CD14-positive monocyte (primary cell): ENCODE measurements around the gene MPP2. TPM values are rescaled to one million over a fixed set of nuclear protein-coding genes. Genes with fewer than 3 reads are reported as not detected.
"Not testable (repeated sequence)": the region's sequence is repeated elsewhere in the genome, so short reads cannot be mapped to it uniquely, and the experiment has no call there.

Experiments used
- DNase-seq, 3 donors: peaks; one replicate each; pipeline ENCODE4 v3.0.0-alpha.2; 2011 to 2022
- H2AFZ ChIP-seq: 2 replicates; pipeline ENCODE4 v1.6.0; 2012; ENCODE audit warnings: mild to moderate bottlenecking, low read depth, low read length, inconsistent platforms; ENCODE audit not compliant: insufficient read depth, poor library complexity, severe bottlenecking
- H3K27ac ChIP-seq, 2 donors: 1 replicate in 1 of 2; 2 replicates in 1 of 2; pipeline ENCODE4 v1.5.1; 2012 to 2013; ENCODE audit warnings: low read length in 2 of 2, control low read depth in 1 of 2, inconsistent platforms in 1 of 2, low read depth in 1 of 2, mild to moderate bottlenecking in 1 of 2
- H3K27me3 ChIP-seq, 2 donors: one replicate each; pipeline versions ENCODE4 v1.6.0 to v1.6.1; 2011 to 2013; ENCODE audit warnings: low read length in 2 of 2; ENCODE audit not compliant: control insufficient read depth in 2 of 2, insufficient read depth in 2 of 2
- H3K36me3 ChIP-seq, 2 donors: replicated peaks in 1 of 2; 1 replicate in 1 of 2; 2 replicates in 1 of 2; pipeline versions ENCODE4 v1.5.1 to v1.6.1; 2012 to 2013; ENCODE audit warnings: low read length in 2 of 2, control low read depth in 1 of 2, inconsistent platforms in 1 of 2, mild to moderate bottlenecking in 1 of 2; ENCODE audit not compliant: insufficient read depth in 2 of 2, control insufficient read depth in 1 of 2
- H3K4me1 ChIP-seq, 2 donors: 1 replicate in 1 of 2; 2 replicates in 1 of 2; pipeline versions ENCODE4 v1.5.1 to v1.6.1; 2012 to 2013; ENCODE audit warnings: low read length in 2 of 2, control low read depth in 1 of 2, inconsistent platforms in 1 of 2, mild to moderate bottlenecking in 1 of 2, moderate library complexity in 1 of 2; ENCODE audit not compliant: insufficient read depth in 2 of 2, control insufficient read depth in 1 of 2
- H3K4me2 ChIP-seq: replicated peaks from 2 replicates; pipeline ENCODE3; 2012; ENCODE audit warnings: low read length, moderate library complexity, mild to moderate bottlenecking; ENCODE audit not compliant: poor library complexity, severe bottlenecking; ENCODE audit errors: extremely low read depth
- H3K4me3 ChIP-seq, 3 experiments: fragments of 200-600 bp in 1 of 3; sonication (generic) in 1 of 3; replicated peaks in 1 of 3; 1 replicate in 2 of 3; 2 replicates in 1 of 3; pipeline ENCODE4 v1.5.1; 2011 to 2013; ENCODE audit warnings: low read length in 3 of 3, mild to moderate bottlenecking in 3 of 3, control low read depth in 2 of 3, low read depth in 2 of 3, inconsistent platforms in 1 of 3, moderate library complexity in 1 of 3
- H3K79me2 ChIP-seq: 2 replicates; pipeline ENCODE4 v1.6.0; 2012; ENCODE audit warnings: mild to moderate bottlenecking, control low read depth, inconsistent platforms, low read length, moderate library complexity; ENCODE audit not compliant: insufficient read depth
- H3K9ac ChIP-seq: 2 replicates; pipeline ENCODE4 v1.6.0; 2017; ENCODE audit warnings: low read length, mild to moderate bottlenecking; ENCODE audit not compliant: insufficient read depth, poor library complexity, severe bottlenecking
- H3K9me3 ChIP-seq, 2 donors: replicated peaks in 1 of 2; 1 replicate in 1 of 2; 2 replicates in 1 of 2; pipeline versions ENCODE4 v1.5.1 to v1.6.1; 2012 to 2013; ENCODE audit warnings: low read length in 2 of 2, control low read depth in 1 of 2; ENCODE audit not compliant: control insufficient read depth in 1 of 2, insufficient read depth in 1 of 2
- H4K20me1 ChIP-seq: 2 replicates; pipeline ENCODE4 v1.6.0; 2012; ENCODE audit warnings: mild to moderate bottlenecking, low read length, control low read depth, moderate library complexity; ENCODE audit not compliant: insufficient read depth
- H3K27ac Mint-ChIP-seq, 7 donors: one replicate each; pipeline ENCODE4 v1.8.0; 2020; ENCODE audit warnings: mild to moderate bottlenecking in 7 of 7, mixed read lengths in 7 of 7, moderate library complexity in 6 of 7, inconsistent platforms in 2 of 7
- H3K27me3 Mint-ChIP-seq, 3 donors: one replicate each; pipeline ENCODE4 v1.8.0; 2021 to 2022; ENCODE audit warnings: low read depth in 3 of 3, mild to moderate bottlenecking in 3 of 3, mixed read lengths in 3 of 3, moderate library complexity in 3 of 3, inconsistent platforms in 1 of 3
- H3K36me3 Mint-ChIP-seq, 2 donors: one replicate each; pipeline ENCODE4 v1.8.0; 2020; ENCODE audit warnings: mixed read lengths in 2 of 2, inconsistent platforms in 1 of 2, mild to moderate bottlenecking in 1 of 2
- H3K4me1 Mint-ChIP-seq: one replicate; pipeline ENCODE4 v1.8.0; 2020; ENCODE audit warnings: mild to moderate bottlenecking, mixed read lengths
- H3K4me3 Mint-ChIP-seq, 2 donors: one replicate each; pipeline ENCODE4 v1.8.0; 2020; ENCODE audit warnings: mild to moderate bottlenecking in 2 of 2, mixed read lengths in 2 of 2, moderate library complexity in 1 of 2
- H3K9me3 Mint-ChIP-seq, 7 donors: one replicate each; pipeline ENCODE4 v1.8.0; 2020 to 2022; ENCODE audit warnings: mixed read lengths in 7 of 7, mild to moderate bottlenecking in 6 of 7, moderate library complexity in 6 of 7, inconsistent platforms in 2 of 7
- CTCF ChIP-seq: fragments of 200-600 bp; IDR thresholded peaks from one replicate; pipeline ENCODE4 v1.8.0; 2022; ENCODE audit warnings: antibody characterized with exemption, mild to moderate bottlenecking
- WGBS: methylation state at CpG from one replicate; pipeline ENCODE4 v1.1.5; 2013; ENCODE audit warnings: missing lambda C conversion rate; ENCODE audit not compliant: insufficient coverage; 5-methylcytosine and 5-hydroxymethylcytosine counted together
- intact Hi-C, 2 donors: fragments of 100-400 bp; cut with micrococcal nuclease; formaldehyde crosslinking; loops; one replicate each; pipeline versions ENCODE4 v1.15.0 to v1.15.1; 2023
- polyA plus RNA-seq, 3 donors: library from polyadenylated mRNA; depleted of rRNA in 1 of 3; unstranded in 2 of 3; stranded (reverse) in 1 of 3; fragments of 300-500 nt in 2 of 3; fragments of >200 nt in 1 of 3; fragmentation: Illumina TruSeq in 2 of 3; gene quantifications; 1 replicate in 2 of 3; 2 replicates in 1 of 3; pipeline ENCODE4 v1.2.3, GENCODE V29; 2012 to 2021

MPP2 gene
- polyA plus RNA-seq, 3 donors, result not detected

GRCh38 chr17:43898446-43898845 is 8.9 kb downstream of the MPP2 start:
- Mint-ChIP-seq H3K4me1 (peaks cover 12% of the 10 kb centered on the region), H3K36me3 (no peaks in the 10 kb centered on the region), H3K27me3 (peaks cover 8 to 22% (median 21%) of the 10 kb centered on the region in 3 donors), H3K27ac (no peak overlapping the region), H3K4me3 (no peak overlapping the region), H3K9me3 (no peaks in the 10 kb centered on the region)
- intact Hi-C loops, result no loop called here
- Histone ChIP-seq H3K9me3 (no peaks in the 10 kb centered on the region), H2AFZ (no peak overlapping the region), H3K4me2 (no peak overlapping the region), H3K4me3 (no peak overlapping the region), H4K20me1 (no peaks in the 10 kb centered on the region), H3K9ac (no peak overlapping the region), H3K27ac (no peak overlapping the region), H3K27me3 (peaks cover 0 to 5% of the 10 kb centered on the region in 2 donors), H3K36me3 (no peaks in the 10 kb centered on the region), H3K4me1 (peaks cover 12 to 15% of the 10 kb centered on the region in 2 donors), H3K79me2 (no peaks in the 10 kb centered on the region)
- no peak for DNase-seq
- 40% methylated on average over 1 of the region's 1 CpG for WGBS
- no peak for TF ChIP-seq CTCF

- Histone ChIP-seq H3K9ac (no peak overlapping the region), H3K27me3 (peaks cover 0 to 5% of the 10 kb centered on the region in 2 donors), H3K4me3 (no peak overlapping the region), H3K79me2 (no peaks in the 10 kb centered on the region), H2AFZ (no peak overlapping the region), H3K36me3 (no peaks in the 10 kb centered on the region), H3K9me3 (no peaks in the 10 kb centered on the region), H3K4me2 (no peak overlapping the region), H3K27ac (no peak overlapping the region), H4K20me1 (no peaks in the 10 kb centered on the region), H3K4me1 (peaks cover 12 to 15% of the 10 kb centered on the region in 2 donors)
- peaks cover 12% of the 10 kb centered on the region for H3K4me1 Mint-ChIP-seq
- no peak overlapping the region for H3K4me3 Mint-ChIP-seq
- H3K27me3 Mint-ChIP-seq, result peaks cover 8 to 20% (median 17%) of the 10 kb centered on the region in 3 donors
- WGBS, result 92% methylated on average over 2 of the region's 3 CpGs
- DNase-seq, result no peak
- TF ChIP-seq CTCF, result no peak
- H3K9me3 Mint-ChIP-seq, result no peaks in the 10 kb centered on the region
- no peak overlapping the region for H3K27ac Mint-ChIP-seq
- H3K36me3 Mint-ChIP-seq, result no peaks in the 10 kb centered on the region
- intact Hi-C loops, result no loop called here
Observed at GRCh38 chr17:43897831-43898230, 9.5 kb downstream of the MPP2 start.

- H3K27me3 Mint-ChIP-seq, H3K9me3 ChIP-seq, H3K9ac ChIP-seq, H3K36me3 ChIP-seq, H3K27ac Mint-ChIP-seq, DNase-seq, H3K36me3 Mint-ChIP-seq, H4K20me1 ChIP-seq, H3K27me3 ChIP-seq, H3K4me3 ChIP-seq, H2AFZ ChIP-seq, intact Hi-C loops, H3K4me2 ChIP-seq, H3K9me3 Mint-ChIP-seq, H3K4me1 ChIP-seq, H3K27ac ChIP-seq, H3K4me1 Mint-ChIP-seq, H3K4me3 Mint-ChIP-seq, H3K79me2 ChIP-seq: not testable (repeated sequence)
- WGBS, result no CpG with 5 or more reads among the region's 4 CpGs
Observed at GRCh38 chr17:43894494-43894893, 12.8 kb downstream of the MPP2 start.
